Epithelial cell of esophagus (primary cell): ENCODE measurements around the gene BBOX1.

Source experiments
- DNase-seq: peaks from one replicate; pipeline ENCODE4 v3.0.0; 2010; ENCODE audit warnings: low read depth
- H3K4me3 ChIP-seq: 2 replicates; pipeline ENCODE4 v1.5.1; 2011; ENCODE audit warnings: mild to moderate bottlenecking, low read length, control low read depth
- CTCF ChIP-seq: IDR thresholded peaks from 2 replicates; pipeline ENCODE4 v1.5.1; 2011; ENCODE audit warnings: low read depth, mild to moderate bottlenecking, low read length, control low read depth, inconsistent platforms; ENCODE audit not compliant: insufficient read depth; ENCODE audit errors: missing control alignments

BBOX1 gene

GRCh38 chr11:27013781-27014361 lies 26.7 kb upstream of the BBOX1 start:
- TF ChIP-seq CTCF = no peak
- no peak overlapping the region for H3K4me3 ChIP-seq
- DNase-seq = peak; percentile 69

GRCh38 chr11:27018902-27019529 lies 21.6 kb upstream of the BBOX1 start:
- no peak for TF ChIP-seq CTCF
- no peak for DNase-seq
- no peak overlapping the region for H3K4me3 ChIP-seq

- no peak for DNase-seq
- no peak for TF ChIP-seq CTCF
These were observed 19.9 kb upstream of the BBOX1 start for GRCh38 chr11:27020751-27021150.

GRCh38 chr11:27022659-27023251 lies 17.9 kb upstream of the BBOX1 start:
- no peak for TF ChIP-seq CTCF
- H3K4me3 ChIP-seq = no peak overlapping the region
- no peak for DNase-seq

More at GRCh38 chr11:27020751-27021150, 19.9 kb upstream of the BBOX1 start:
- H3K4me3 ChIP-seq = no peak overlapping the region

- TF ChIP-seq CTCF = no peak
- DNase-seq = no peak
- no peak overlapping the region for H3K4me3 ChIP-seq
These were observed 15.8 kb upstream of the BBOX1 start for GRCh38 chr11:27024865-27025264.

GRCh38 chr11:27025312-27025955 lies 15.2 kb upstream of the BBOX1 start:
- DNase-seq = no peak

More at GRCh38 chr11:27025312-27025955, 15.2 kb upstream of the BBOX1 start:
- H3K4me3 ChIP-seq = no peak overlapping the region
- no peak for TF ChIP-seq CTCF
